K562 treated with DMSO at 1 percent for 12 hours (cell line): ENCODE measurements around the gene CRISP3. TPM values are rescaled to one million over a fixed set of nuclear protein-coding genes. Genes with fewer than 3 reads are reported as not detected.

ENCODE experiments used
- total RNA-seq: library from RNA; unstranded; fragments of 300-600 nt; gene quantifications from 2 replicates; pipeline ENCODE4 v1.2.3, GENCODE V29; 2022; ENCODE audit not compliant: insufficient read depth

CRISP3 gene, protein sequence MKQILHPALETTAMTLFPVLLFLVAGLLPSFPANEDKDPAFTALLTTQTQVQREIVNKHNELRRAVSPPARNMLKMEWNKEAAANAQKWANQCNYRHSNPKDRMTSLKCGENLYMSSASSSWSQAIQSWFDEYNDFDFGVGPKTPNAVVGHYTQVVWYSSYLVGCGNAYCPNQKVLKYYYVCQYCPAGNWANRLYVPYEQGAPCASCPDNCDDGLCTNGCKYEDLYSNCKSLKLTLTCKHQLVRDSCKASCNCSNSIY
- total RNA-seq = 0.39 and 1.2 TPM in 2 replicates

DNA sequence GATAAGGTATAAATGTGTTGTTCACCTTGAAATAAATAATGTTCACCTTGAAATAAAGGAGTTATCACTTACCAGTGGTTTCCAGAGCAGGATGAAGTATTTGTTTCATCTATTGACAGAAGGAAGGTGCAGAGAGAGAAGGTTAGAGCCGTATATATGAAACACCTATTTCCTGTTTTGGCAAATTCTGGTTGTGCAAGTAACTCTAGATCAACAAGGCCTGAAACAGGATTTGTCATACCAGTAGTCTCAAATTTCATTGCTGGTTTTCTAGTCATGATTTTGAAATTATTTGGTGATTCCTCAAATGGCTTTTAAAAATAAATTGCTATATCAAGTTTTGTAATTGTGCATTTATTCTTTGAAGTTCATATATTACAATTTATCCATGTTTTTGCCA, at the start of gene CRISP3:
CRISP3 (minus strand) TSS at position 130 of the 400 bp plus-strand sequence; CDS start at position 109, 21 bp downstream.

DNA sequence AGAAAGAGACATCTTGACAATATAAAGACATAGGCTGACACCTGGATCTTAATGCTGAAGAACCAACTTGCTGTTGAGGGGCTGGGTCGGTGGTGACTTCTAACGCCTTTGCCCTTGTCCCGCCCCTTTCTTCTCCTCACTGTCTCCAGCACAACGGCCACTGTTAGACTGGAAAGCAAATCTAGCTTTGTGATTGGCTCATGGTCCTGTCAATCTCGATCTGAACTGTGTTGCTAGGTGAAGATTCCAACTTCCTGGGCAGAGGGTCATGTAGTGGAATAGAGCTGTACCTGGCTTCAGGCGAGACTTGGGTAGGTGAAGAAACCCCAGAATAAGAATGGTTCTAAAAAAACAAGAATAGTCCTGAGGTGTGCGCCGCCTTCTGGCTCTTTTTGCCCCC, 43.0 kb upstream of the CRISP3 start, which contains the start of gene PGK2:
PGK2 (minus strand) TSS at position 110 of the 400 bp plus-strand sequence; CDS start at position 12, 98 bp downstream.

DNA sequence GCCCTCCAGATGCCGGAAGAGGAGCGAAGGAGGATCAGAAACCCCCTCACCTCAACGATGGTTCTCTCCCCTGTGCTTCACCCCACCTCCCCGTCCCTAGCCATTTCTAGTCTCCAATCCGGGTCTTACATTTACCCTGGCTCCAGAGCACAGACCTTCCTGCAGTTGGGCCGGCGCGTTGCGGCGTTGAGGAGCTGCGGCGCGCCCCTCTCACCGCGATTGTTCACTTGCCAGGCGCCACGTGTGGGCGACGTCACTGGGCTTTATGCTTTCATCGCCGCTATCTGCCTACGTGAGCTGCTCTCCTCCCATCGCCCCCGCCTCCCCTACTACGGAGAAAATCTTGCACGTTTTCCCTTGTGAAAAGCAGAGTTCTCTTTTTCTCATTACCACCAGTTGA, 30.8 kb downstream of the CRISP3 start, which contains the start of gene CRISP2:
CRISP2 (minus strand) TSS at position 198 of the 400 bp plus-strand sequence. CDS start 4,347 bp downstream, outside the sequence.

Other genes starting within 250 kb of the CRISP3 start
- not detected in 2 replicates for gene GLYATL3, start 244.5 kb downstream of the CRISP3 start, total RNA-seq
- gene C6orf141, start 193.7 kb downstream of the CRISP3 start, total RNA-seq = not detected in 2 replicates
- 78.2 and 112 TPM in 2 replicates for gene RHAG, start 107.5 kb downstream of the CRISP3 start, total RNA-seq
- not detected in 2 replicates for gene CRISP2, start 30.8 kb downstream of the CRISP3 start, total RNA-seq
- not detected in 2 replicates for gene PGK2, start 42.9 kb upstream of the CRISP3 start, total RNA-seq
- not detected in 2 replicates for gene CRISP1, start 122.1 kb upstream of the CRISP3 start, total RNA-seq
- gene DEFB114, start 219.8 kb upstream of the CRISP3 start, total RNA-seq = not detected in 2 replicates
- not detected in 2 replicates for gene DEFB113, start 225.2 kb upstream of the CRISP3 start, total RNA-seq